Measurements from ENCODE around the gene THTPA.

The THTPA gene

GRCh38 chr14:23539248-23540140 is 16.6 kb upstream of the THTPA start:
- TF ChIP-seq, protein P1, sequence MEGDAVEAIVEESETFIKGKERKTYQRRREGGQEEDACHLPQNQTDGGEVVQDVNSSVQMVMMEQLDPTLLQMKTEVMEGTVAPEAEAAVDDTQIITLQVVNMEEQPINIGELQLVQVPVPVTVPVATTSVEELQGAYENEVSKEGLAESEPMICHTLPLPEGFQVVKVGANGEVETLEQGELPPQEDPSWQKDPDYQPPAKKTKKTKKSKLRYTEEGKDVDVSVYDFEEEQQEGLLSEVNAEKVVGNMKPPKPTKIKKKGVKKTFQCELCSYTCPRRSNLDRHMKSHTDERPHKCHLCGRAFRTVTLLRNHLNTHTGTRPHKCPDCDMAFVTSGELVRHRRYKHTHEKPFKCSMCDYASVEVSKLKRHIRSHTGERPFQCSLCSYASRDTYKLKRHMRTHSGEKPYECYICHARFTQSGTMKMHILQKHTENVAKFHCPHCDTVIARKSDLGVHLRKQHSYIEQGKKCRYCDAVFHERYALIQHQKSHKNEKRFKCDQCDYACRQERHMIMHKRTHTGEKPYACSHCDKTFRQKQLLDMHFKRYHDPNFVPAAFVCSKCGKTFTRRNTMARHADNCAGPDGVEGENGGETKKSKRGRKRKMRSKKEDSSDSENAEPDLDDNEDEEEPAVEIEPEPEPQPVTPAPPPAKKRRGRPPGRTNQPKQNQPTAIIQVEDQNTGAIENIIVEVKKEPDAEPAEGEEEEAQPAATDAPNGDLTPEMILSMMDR (IDR thresholded peaks at IDR 0.05; ENCODE audit: insufficient read depth, low read length, poor library complexity, severe bottlenecking) = peak; percentile 77
- Histone ChIP-seq H3K36me3 (ENCODE audit: control insufficient read depth, insufficient read depth, low read length) (no peaks in the 10 kb centered on the region), H3K4me3 (replicated peaks; ENCODE audit: low read depth, low read length) (no peak overlapping the region), H3K27me3 (replicated peaks; ENCODE audit: control insufficient read depth, insufficient read depth, low read length) (no peaks in the 10 kb centered on the region)
- DNase-seq (ENCODE audit: extremely low read depth, insufficient read length) = no peak

GRCh38 chr14:23540141-23540469 is 16.0 kb upstream of the THTPA start:
- TF ChIP-seq, protein P1 (IDR thresholded peaks at IDR 0.05; ENCODE audit: insufficient read depth, low read length, poor library complexity, severe bottlenecking) = no peak
- DNase-seq (ENCODE audit: extremely low read depth, insufficient read length) = no peak
- H3K4me3 ChIP-seq (replicated peaks; ENCODE audit: low read depth, low read length) = no peak overlapping the region

GRCh38 chr14:23542261-23542660 is 13.8 kb upstream of the THTPA start:
- Histone ChIP-seq H3K36me3 (ENCODE audit: control insufficient read depth, insufficient read depth, low read length) (no peaks in the 10 kb centered on the region), H3K27me3 (replicated peaks; ENCODE audit: control insufficient read depth, insufficient read depth, low read length) (no peaks in the 10 kb centered on the region), H3K4me3 (replicated peaks; ENCODE audit: low read depth, low read length) (no peak overlapping the region)
- TF ChIP-seq, protein P1 (IDR thresholded peaks at IDR 0.05; ENCODE audit: insufficient read depth, low read length, poor library complexity, severe bottlenecking) = no peak
- DNase-seq (ENCODE audit: extremely low read depth, insufficient read length) = no peak

More at GRCh38 chr14:23540141-23540469, 16.0 kb upstream of the THTPA start:
- no peaks in the 10 kb centered on the region for H3K36me3 ChIP-seq (ENCODE audit: control insufficient read depth, insufficient read depth, low read length)
- H3K27me3 ChIP-seq (replicated peaks; ENCODE audit: control insufficient read depth, insufficient read depth, low read length) = no peaks in the 10 kb centered on the region

GRCh38 chr14:23543403-23543802 is 12.7 kb upstream of the THTPA start:
- H3K27me3 ChIP-seq (replicated peaks; ENCODE audit: control insufficient read depth, insufficient read depth, low read length) = no peaks in the 10 kb centered on the region
- TF ChIP-seq, protein P1 (IDR thresholded peaks at IDR 0.05; ENCODE audit: insufficient read depth, low read length, poor library complexity, severe bottlenecking) = no peak
- no peaks in the 10 kb centered on the region for H3K36me3 ChIP-seq (ENCODE audit: control insufficient read depth, insufficient read depth, low read length)
- H3K4me3 ChIP-seq (replicated peaks; ENCODE audit: low read depth, low read length) = no peak overlapping the region
- no peak for DNase-seq (ENCODE audit: extremely low read depth, insufficient read length)

- TF ChIP-seq, protein P1 (IDR thresholded peaks at IDR 0.05; ENCODE audit: insufficient read depth, low read length, poor library complexity, severe bottlenecking) = no peak
- Histone ChIP-seq H3K4me3 (replicated peaks; ENCODE audit: low read depth, low read length) (no peak overlapping the region), H3K27me3 (replicated peaks; ENCODE audit: control insufficient read depth, insufficient read depth, low read length) (no peaks in the 10 kb centered on the region), H3K36me3 (ENCODE audit: control insufficient read depth, insufficient read depth, low read length) (no peaks in the 10 kb centered on the region)
- DNase-seq (ENCODE audit: extremely low read depth, insufficient read length) = no peak
Measured at GRCh38 chr14:23544511-23545447, 11.3 kb upstream of the THTPA start.

Measured in GM06990 (cell line).